ENCODE data around the gene SCYL1.

The SCYL1 gene

GRCh38 chr11:65572356-65573051 is 47.6 kb downstream of the SCYL1 start, which contains the start of gene FAM89B:
Gene FAM89B (plus strand): TSS chr11:65572538. CDS start chr11:65572670, 132 bp downstream.
- peak within 1 kb of the TSS; percentile 93 for H3K4me3 Mint-ChIP-seq
- DNase-seq: peak; percentile 96
- CTCF ChIA-PET: interaction anchor here (0.7 to 5.6 kb wide), 14 partner anchors 12 to 287 kb away, joined by 3 to 95 read pairs (median 6); partner anchors contain the start of gene PCNX3
- H3K9me3 Mint-ChIP-seq: no peaks in the 10 kb centered on the region
- peaks cover 29% of the 10 kb centered on the region for H3K36me3 Mint-ChIP-seq
- peaks cover 8% of the 10 kb centered on the region for H3K27me3 Mint-ChIP-seq
- peak within 1 kb of the TSS; percentile 98 for H3K27ac Mint-ChIP-seq
- H3K4me1 Mint-ChIP-seq: peaks cover 63% of the 10 kb centered on the region

- H3K4me1 Mint-ChIP-seq: peaks cover 63% of the 10 kb centered on the region
- peak overlapping the region; percentile 88 for H3K27ac Mint-ChIP-seq
- peaks cover 29% of the 10 kb centered on the region for H3K36me3 Mint-ChIP-seq
- H3K27me3 Mint-ChIP-seq: peaks cover 8% of the 10 kb centered on the region
- peak; percentile 44 for DNase-seq
- H3K4me3 Mint-ChIP-seq: peak overlapping the region; percentile 78
- CTCF ChIA-PET: interaction anchor here (0.7 to 5.6 kb wide), 9 partner anchors 14 to 286 kb away, joined by 3 to 95 read pairs (median 4); partner anchors contain the start of gene PCNX3
- no peaks in the 10 kb centered on the region for H3K9me3 Mint-ChIP-seq
Measured at GRCh38 chr11:65573391-65574079, 48.7 kb downstream of the SCYL1 start.

- peak overlapping the region; percentile 85 for H3K4me3 Mint-ChIP-seq
- peak overlapping the region; percentile 97 for H3K27ac Mint-ChIP-seq
- H3K36me3 Mint-ChIP-seq: peaks cover 27% of the 10 kb centered on the region
- H3K9me3 Mint-ChIP-seq: no peaks in the 10 kb centered on the region
- CTCF ChIA-PET: interaction anchor here (0.7 to 5.6 kb wide), 8 partner anchors 13 to 33 kb away, joined by 3 to 95 read pairs (median 26); no protein-coding TSS in a partner anchor
- peaks cover 62% of the 10 kb centered on the region for H3K4me1 Mint-ChIP-seq
- DNase-seq: peak; percentile 92
- peaks cover 8% of the 10 kb centered on the region for H3K27me3 Mint-ChIP-seq
Measured at GRCh38 chr11:65574109-65574810, 49.4 kb downstream of the SCYL1 start.

- peaks cover 8% of the 10 kb centered on the region for H3K27me3 Mint-ChIP-seq
- H3K9me3 Mint-ChIP-seq: no peaks in the 10 kb centered on the region
- H3K4me1 Mint-ChIP-seq: peaks cover 63% of the 10 kb centered on the region
- peak overlapping the region; percentile 97 for H3K27ac Mint-ChIP-seq
- CTCF ChIA-PET: interaction anchor here (1.3 to 4.5 kb wide), 3 partner anchors 13 to 34 kb away, joined by 7 to 60 read pairs (median 31); partner anchors contain the start of gene KCNK7
- H3K36me3 Mint-ChIP-seq: peaks cover 29% of the 10 kb centered on the region
- DNase-seq: no peak
- peak overlapping the region; percentile 85 for H3K4me3 Mint-ChIP-seq
Measured at GRCh38 chr11:65574811-65575567, 50.1 kb downstream of the SCYL1 start.

- Mint-ChIP-seq H3K4me3 (peak within 1 kb of the TSS; percentile 85), H3K27ac (peak within 1 kb of the TSS; percentile 97), H3K27me3 (peaks cover 4% of the 10 kb centered on the region), H3K4me1 (peaks cover 61% of the 10 kb centered on the region), H3K9me3 (no peaks in the 10 kb centered on the region), H3K36me3 (peaks cover 31% of the 10 kb centered on the region)
- CTCF ChIA-PET: interaction anchor here (1.3 to 4.5 kb wide), 4 partner anchors 12 to 35 kb away, joined by 4 to 60 read pairs (median 19); partner anchors contain the start of gene KCNK7
- DNase-seq: peak; percentile 88
Measured at GRCh38 chr11:65575568-65576231, 50.8 kb downstream of the SCYL1 start, which contains the start of gene EHBP1L1. Gene EHBP1L1 (plus strand): TSS chr11:65576053. CDS start chr11:65576303, 250 bp downstream.

- peak overlapping the region; percentile 85 for H3K27ac Mint-ChIP-seq
- peaks cover 56% of the 10 kb centered on the region for H3K4me1 Mint-ChIP-seq
- peaks cover 33% of the 10 kb centered on the region for H3K36me3 Mint-ChIP-seq
- CTCF ChIA-PET: interaction anchor here (1.8 to 4.5 kb wide), 4 partner anchors 12 to 36 kb away, joined by 4 to 60 read pairs (median 25); partner anchors contain the start of gene KCNK7
- peak; percentile 44 for DNase-seq
- no peaks in the 10 kb centered on the region for H3K9me3 Mint-ChIP-seq
- H3K27me3 Mint-ChIP-seq: peaks cover 4% of the 10 kb centered on the region
- peak overlapping the region; percentile 83 for H3K4me3 Mint-ChIP-seq
Measured at GRCh38 chr11:65576232-65576866, 51.5 kb downstream of the SCYL1 start.

- H3K4me1 Mint-ChIP-seq: peaks cover 48% of the 10 kb centered on the region
- CTCF ChIA-PET: interaction anchor here (1.8 to 4.5 kb wide), 4 partner anchors 11 to 37 kb away, joined by 4 to 60 read pairs (median 25); partner anchors contain the start of gene KCNK7
- H3K36me3 Mint-ChIP-seq: peaks cover 36% of the 10 kb centered on the region
- H3K9me3 Mint-ChIP-seq: no peaks in the 10 kb centered on the region
- no peak for DNase-seq
- H3K27me3 Mint-ChIP-seq: peaks cover 4% of the 10 kb centered on the region
- peak overlapping the region; percentile 83 for H3K4me3 Mint-ChIP-seq
- peak overlapping the region; percentile 85 for H3K27ac Mint-ChIP-seq
Measured at GRCh38 chr11:65576867-65577755, 52.2 kb downstream of the SCYL1 start.

- peaks cover 40% of the 10 kb centered on the region for H3K36me3 Mint-ChIP-seq
- H3K4me1 Mint-ChIP-seq: peaks cover 46% of the 10 kb centered on the region
- H3K27ac Mint-ChIP-seq: peak overlapping the region; percentile 58
Measured at GRCh38 chr11:65577756-65578109, 52.9 kb downstream of the SCYL1 start.

GRCh38 chr11:65578134-65578533 is 53.3 kb downstream of the SCYL1 start:
- DNase-seq: no peak
- H3K27ac Mint-ChIP-seq: peak overlapping the region; percentile 20
- CTCF ChIA-PET: interaction anchor here (1.9 to 4.5 kb wide), 3 partner anchors 10 to 38 kb away, joined by 19 to 60 read pairs (median 31); partner anchors contain the start of gene KCNK7
- peaks cover 44% of the 10 kb centered on the region for H3K4me1 Mint-ChIP-seq
- H3K4me3 Mint-ChIP-seq: peak overlapping the region; percentile 83
- H3K27me3 Mint-ChIP-seq: peaks cover 4% of the 10 kb centered on the region
- peaks cover 44% of the 10 kb centered on the region for H3K36me3 Mint-ChIP-seq
- H3K9me3 Mint-ChIP-seq: no peaks in the 10 kb centered on the region

More at GRCh38 chr11:65577756-65578109, 52.9 kb downstream of the SCYL1 start:
- Mint-ChIP-seq H3K4me3 (peak overlapping the region; percentile 83), H3K27me3 (peaks cover 4% of the 10 kb centered on the region), H3K9me3 (no peaks in the 10 kb centered on the region)
- CTCF ChIA-PET: interaction anchor here (1.9 to 4.5 kb wide), 3 partner anchors 10 to 37 kb away, joined by 19 to 60 read pairs (median 31); partner anchors contain the start of gene KCNK7
- DNase-seq: no peak

- Mint-ChIP-seq H3K27me3 (peaks cover 4% of the 10 kb centered on the region), H3K4me1 (peaks cover 43% of the 10 kb centered on the region), H3K4me3 (peak overlapping the region; percentile 83), H3K9me3 (no peaks in the 10 kb centered on the region), H3K36me3 (peaks cover 43% of the 10 kb centered on the region), H3K27ac (peak overlapping the region; percentile 28)
- CTCF ChIA-PET: interaction anchor here (1.0 to 4.5 kb wide), 2 partner anchors 9 to 16 kb away, joined by 3 to 31 read pairs; partner anchors contain the start of gene KCNK7
- DNase-seq: no peak
Measured at GRCh38 chr11:65578667-65579066, 53.8 kb downstream of the SCYL1 start.

GRCh38 chr11:65579291-65579690 is 54.4 kb downstream of the SCYL1 start:
- H3K27me3 Mint-ChIP-seq: peaks cover 4% of the 10 kb centered on the region
- H3K4me3 Mint-ChIP-seq: peak overlapping the region; percentile 5
- peaks cover 39% of the 10 kb centered on the region for H3K4me1 Mint-ChIP-seq
- H3K27ac Mint-ChIP-seq: peak overlapping the region; percentile 37
- no peaks in the 10 kb centered on the region for H3K9me3 Mint-ChIP-seq
- peaks cover 44% of the 10 kb centered on the region for H3K36me3 Mint-ChIP-seq
- no peak for DNase-seq
- CTCF ChIA-PET: interaction anchor here (1.0 to 4.5 kb wide), 2 partner anchors 9 to 16 kb away, joined by 3 to 31 read pairs; partner anchors contain the start of gene KCNK7
